ENCODE data around the gene MAP7D2.

Gene MAP7D2

DNA sequence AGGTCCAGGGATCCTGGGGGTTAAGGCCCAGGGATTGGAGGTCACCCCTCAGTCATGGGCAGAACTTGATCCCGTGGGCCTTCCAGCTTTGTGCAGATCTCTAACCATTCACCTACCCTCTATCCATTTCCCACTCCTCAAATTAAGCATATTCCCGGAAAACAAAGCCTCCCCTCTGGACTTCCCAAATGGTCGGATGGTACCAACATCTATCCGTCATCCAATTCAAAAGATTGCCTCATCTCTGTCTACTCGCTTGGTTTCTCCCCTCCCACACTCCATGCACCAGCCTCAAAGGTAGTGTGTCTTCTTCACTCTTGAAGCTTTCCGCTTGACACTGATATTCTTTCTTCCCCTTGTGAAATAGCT is 125.4 kb downstream of the MAP7D2 start:
- no peaks in the 10 kb centered on the region for H3K27me3 ChIP-seq (ENCODE audit: control insufficient read depth, insufficient read depth, low read length)
- peaks cover 4% of the 10 kb centered on the region for H3K9me3 ChIP-seq (ENCODE audit: control insufficient read depth, low read depth, low read length)
- H3K9ac ChIP-seq (ENCODE audit: low read length): no peak overlapping the region
- no peaks in the 10 kb centered on the region for H3K36me3 ChIP-seq (ENCODE audit: control insufficient read depth, low read depth, low read length)
- no peaks in the 10 kb centered on the region for H3K4me1 ChIP-seq (ENCODE audit: control insufficient read depth, low read depth, low read length)
- no peak overlapping the region for H3K4me3 ChIP-seq (ENCODE audit: low read length)
- no peak overlapping the region for H3K27ac ChIP-seq (ENCODE audit: low read length)

- Histone ChIP-seq H3K4me3 (ENCODE audit: low read length) (peak within 1 kb of the TSS; percentile 76), H3K4me1 (ENCODE audit: control insufficient read depth, low read depth, low read length) (no peaks in the 10 kb centered on the region), H3K9ac (ENCODE audit: low read length) (no peak within 1 kb of the TSS), H3K36me3 (ENCODE audit: control insufficient read depth, low read depth, low read length) (no peaks in the 10 kb centered on the region), H3K27me3 (ENCODE audit: control insufficient read depth, insufficient read depth, low read length) (no peaks in the 10 kb centered on the region), H3K27ac (ENCODE audit: low read length) (no peak within 1 kb of the TSS), H3K9me3 (ENCODE audit: control insufficient read depth, low read depth, low read length) (peaks cover 4% of the 10 kb centered on the region)
These were observed 126.0 kb downstream of the MAP7D2 start, which contains the start of gene BCLAF3 for GRCh38 chrX:19990556-19991349. Gene BCLAF3, minus strand, starts transcription at chrX:19991061. Its CDS starts 20,797 bp downstream, at chrX:19970264.

DNA sequence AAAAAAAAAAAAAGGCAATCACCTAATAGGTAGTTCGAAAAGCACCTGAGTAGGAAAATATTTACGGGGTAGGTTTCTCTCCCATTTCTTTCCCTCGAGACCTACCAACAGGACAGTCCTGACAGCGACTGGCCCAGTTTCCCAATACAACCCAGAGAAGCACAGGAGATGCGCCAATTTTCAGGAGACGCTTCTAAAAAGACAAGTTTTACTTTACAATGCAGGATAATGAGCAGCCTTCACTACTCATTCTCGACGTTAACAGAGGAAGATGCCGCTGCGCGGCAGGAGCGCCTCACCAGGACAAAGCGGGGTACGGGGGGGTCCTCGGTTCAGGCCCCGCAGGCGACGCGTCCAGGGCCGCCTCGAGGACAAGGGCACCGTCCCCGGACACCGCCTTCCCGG is 126.6 kb downstream of the MAP7D2 start:
- Histone ChIP-seq H3K4me3 (ENCODE audit: low read length) (peak overlapping the region; percentile 76), H3K27me3 (ENCODE audit: control insufficient read depth, insufficient read depth, low read length) (no peaks in the 10 kb centered on the region), H3K9me3 (ENCODE audit: control insufficient read depth, low read depth, low read length) (peaks cover 4% of the 10 kb centered on the region), H3K9ac (ENCODE audit: low read length) (no peak overlapping the region), H3K36me3 (ENCODE audit: control insufficient read depth, low read depth, low read length) (no peaks in the 10 kb centered on the region), H3K27ac (ENCODE audit: low read length) (no peak overlapping the region), H3K4me1 (ENCODE audit: control insufficient read depth, low read depth, low read length) (no peaks in the 10 kb centered on the region)

DNA sequence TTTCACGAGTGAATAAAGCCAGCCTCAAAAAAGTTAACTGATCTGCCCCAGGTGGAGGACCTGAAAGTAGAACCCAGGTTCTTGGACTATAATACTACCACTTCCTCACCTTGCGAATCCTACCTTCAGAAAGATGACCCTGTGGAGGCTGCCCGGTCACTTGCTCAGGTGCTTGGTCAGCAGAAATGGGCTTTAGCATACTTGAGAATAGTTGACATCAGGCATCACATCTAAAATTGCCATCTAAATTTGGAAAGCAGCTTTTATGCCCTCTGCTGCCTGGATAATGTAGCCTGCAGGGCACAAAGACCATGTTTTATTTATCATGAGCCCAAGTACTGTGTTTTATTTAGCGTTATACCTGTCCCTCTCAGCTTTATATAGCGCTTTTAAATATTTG is 128.9 kb downstream of the MAP7D2 start:
- Histone ChIP-seq H3K36me3 (ENCODE audit: control insufficient read depth, low read depth, low read length) (no peaks in the 10 kb centered on the region), H3K27ac (ENCODE audit: low read length) (no peak overlapping the region), H3K4me1 (ENCODE audit: control insufficient read depth, low read depth, low read length) (no peaks in the 10 kb centered on the region), H3K27me3 (ENCODE audit: control insufficient read depth, insufficient read depth, low read length) (no peaks in the 10 kb centered on the region), H3K4me3 (ENCODE audit: low read length) (no peak overlapping the region), H3K9ac (ENCODE audit: low read length) (no peak overlapping the region), H3K9me3 (ENCODE audit: control insufficient read depth, low read depth, low read length) (peaks cover 2% of the 10 kb centered on the region)

GRCh38 chrX:19986531-19986930 is 130.2 kb downstream of the MAP7D2 start:
- no peaks in the 10 kb centered on the region for H3K4me1 ChIP-seq (ENCODE audit: control insufficient read depth, low read depth, low read length)
- H3K36me3 ChIP-seq (ENCODE audit: control insufficient read depth, low read depth, low read length): no peaks in the 10 kb centered on the region
- H3K27ac ChIP-seq (ENCODE audit: low read length): no peak overlapping the region
- no peak overlapping the region for H3K9ac ChIP-seq (ENCODE audit: low read length)
- no peaks in the 10 kb centered on the region for H3K27me3 ChIP-seq (ENCODE audit: control insufficient read depth, insufficient read depth, low read length)
- H3K4me3 ChIP-seq (ENCODE audit: low read length): no peak overlapping the region
- H3K9me3 ChIP-seq (ENCODE audit: control insufficient read depth, low read depth, low read length): peaks cover 7% of the 10 kb centered on the region

- Histone ChIP-seq H3K4me3 (ENCODE audit: low read length) (no peak overlapping the region), H3K27ac (ENCODE audit: low read length) (no peak overlapping the region), H3K9ac (ENCODE audit: low read length) (no peak overlapping the region), H3K36me3 (ENCODE audit: control insufficient read depth, low read depth, low read length) (no peaks in the 10 kb centered on the region), H3K27me3 (ENCODE audit: control insufficient read depth, insufficient read depth, low read length) (no peaks in the 10 kb centered on the region), H3K4me1 (ENCODE audit: control insufficient read depth, low read depth, low read length) (no peaks in the 10 kb centered on the region), H3K9me3 (ENCODE audit: control insufficient read depth, low read depth, low read length) (peaks cover 15% of the 10 kb centered on the region)
These were observed 134.8 kb downstream of the MAP7D2 start for GRCh38 chrX:19981947-19982346.

GRCh38 chrX:19975845-19976244 is 140.9 kb downstream of the MAP7D2 start:
- Histone ChIP-seq H3K27me3 (ENCODE audit: control insufficient read depth, insufficient read depth, low read length) (no peaks in the 10 kb centered on the region), H3K9ac (ENCODE audit: low read length) (no peak overlapping the region), H3K9me3 (ENCODE audit: control insufficient read depth, low read depth, low read length) (peaks cover 14% of the 10 kb centered on the region), H3K4me3 (ENCODE audit: low read length) (no peak overlapping the region), H3K36me3 (ENCODE audit: control insufficient read depth, low read depth, low read length) (no peaks in the 10 kb centered on the region), H3K27ac (ENCODE audit: low read length) (no peak overlapping the region), H3K4me1 (ENCODE audit: control insufficient read depth, low read depth, low read length) (no peaks in the 10 kb centered on the region)

GRCh38 chrX:19972984-19973383 is 143.7 kb downstream of the MAP7D2 start:
- no peak overlapping the region for H3K4me3 ChIP-seq (ENCODE audit: low read length)
- H3K4me1 ChIP-seq (ENCODE audit: control insufficient read depth, low read depth, low read length): no peaks in the 10 kb centered on the region
- H3K27ac ChIP-seq (ENCODE audit: low read length): no peak overlapping the region
- no peak overlapping the region for H3K9ac ChIP-seq (ENCODE audit: low read length)
- H3K27me3 ChIP-seq (ENCODE audit: control insufficient read depth, insufficient read depth, low read length): no peaks in the 10 kb centered on the region
- H3K36me3 ChIP-seq (ENCODE audit: control insufficient read depth, low read depth, low read length): no peaks in the 10 kb centered on the region
- peaks cover 11% of the 10 kb centered on the region for H3K9me3 ChIP-seq (ENCODE audit: control insufficient read depth, low read depth, low read length)

DNA sequence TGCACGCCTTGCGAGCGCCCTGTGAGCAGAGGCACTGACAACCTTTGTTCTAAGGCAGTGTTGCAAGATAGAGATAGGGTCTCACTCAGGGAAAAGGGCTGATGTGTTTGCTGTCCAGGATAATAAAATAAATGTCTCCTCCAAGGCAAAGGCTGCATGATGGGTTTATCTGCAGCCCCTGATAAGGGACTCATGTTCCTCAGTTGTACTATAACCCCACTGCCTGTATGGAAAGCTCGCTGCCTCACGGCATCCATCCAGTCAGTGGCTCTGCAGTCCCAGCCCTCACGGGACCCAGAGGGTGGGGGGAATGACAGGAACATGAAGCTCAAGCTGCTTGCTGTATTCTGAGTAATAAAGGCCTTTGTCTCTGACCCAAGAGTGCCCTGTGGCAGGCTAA is 148.4 kb downstream of the MAP7D2 start:
- Histone ChIP-seq H3K4me3 (ENCODE audit: low read length) (no peak overlapping the region), H3K27me3 (ENCODE audit: control insufficient read depth, insufficient read depth, low read length) (no peaks in the 10 kb centered on the region), H3K27ac (ENCODE audit: low read length) (no peak overlapping the region), H3K4me1 (ENCODE audit: control insufficient read depth, low read depth, low read length) (no peaks in the 10 kb centered on the region), H3K36me3 (ENCODE audit: control insufficient read depth, low read depth, low read length) (peaks cover 6% of the 10 kb centered on the region), H3K9me3 (ENCODE audit: control insufficient read depth, low read depth, low read length) (peaks cover 9% of the 10 kb centered on the region), H3K9ac (ENCODE audit: low read length) (no peak overlapping the region)

- no peaks in the 10 kb centered on the region for H3K4me1 ChIP-seq (ENCODE audit: control insufficient read depth, low read depth, low read length)
- H3K27ac ChIP-seq (ENCODE audit: low read length): no peak overlapping the region
- no peak overlapping the region for H3K9ac ChIP-seq (ENCODE audit: low read length)
- H3K36me3 ChIP-seq (ENCODE audit: control insufficient read depth, low read depth, low read length): peaks cover 6% of the 10 kb centered on the region
- H3K9me3 ChIP-seq (ENCODE audit: control insufficient read depth, low read depth, low read length): peaks cover 11% of the 10 kb centered on the region
- H3K27me3 ChIP-seq (ENCODE audit: control insufficient read depth, insufficient read depth, low read length): no peaks in the 10 kb centered on the region
- H3K4me3 ChIP-seq (ENCODE audit: low read length): no peak overlapping the region
These were observed 150.7 kb downstream of the MAP7D2 start for GRCh38 chrX:19966056-19966455.

- H3K9me3 ChIP-seq (ENCODE audit: control insufficient read depth, low read depth, low read length): peaks cover 11% of the 10 kb centered on the region
- no peaks in the 10 kb centered on the region for H3K4me1 ChIP-seq (ENCODE audit: control insufficient read depth, low read depth, low read length)
- H3K27me3 ChIP-seq (ENCODE audit: control insufficient read depth, insufficient read depth, low read length): no peaks in the 10 kb centered on the region
- no peak overlapping the region for H3K27ac ChIP-seq (ENCODE audit: low read length)
- H3K36me3 ChIP-seq (ENCODE audit: control insufficient read depth, low read depth, low read length): peaks cover 6% of the 10 kb centered on the region
- H3K9ac ChIP-seq (ENCODE audit: low read length): no peak overlapping the region
- H3K4me3 ChIP-seq (ENCODE audit: low read length): no peak overlapping the region
These were observed 152.5 kb downstream of the MAP7D2 start for GRCh38 chrX:19964017-19964710.

GRCh38 chrX:19960913-19961312 is 155.8 kb downstream of the MAP7D2 start:
- Histone ChIP-seq H3K9ac (ENCODE audit: low read length) (no peak overlapping the region), H3K4me3 (ENCODE audit: low read length) (no peak overlapping the region), H3K27ac (ENCODE audit: low read length) (no peak overlapping the region), H3K36me3 (ENCODE audit: control insufficient read depth, low read depth, low read length) (peaks cover 2% of the 10 kb centered on the region), H3K9me3 (ENCODE audit: control insufficient read depth, low read depth, low read length) (peaks cover 11% of the 10 kb centered on the region), H3K27me3 (ENCODE audit: control insufficient read depth, insufficient read depth, low read length) (no peaks in the 10 kb centered on the region), H3K4me1 (ENCODE audit: control insufficient read depth, low read depth, low read length) (no peaks in the 10 kb centered on the region)

All from iPS-18a (cell line).